GM21717 (cell line): ENCODE data around the gene ZG16.
"Not testable (repeated sequence)": the region's sequence is repeated elsewhere in the genome, so short reads cannot be mapped to it uniquely, and the experiment has no call there.

ENCODE experiments used
- ATAC-seq: cut with Tn5 transposase; IDR thresholded peaks from one replicate; pipeline ENCODE4 v1.9.1; 2021; ENCODE audit warnings: mild to moderate bottlenecking, moderate library complexity; ENCODE audit not compliant: unreplicated experiment

ZG16 gene, protein sequence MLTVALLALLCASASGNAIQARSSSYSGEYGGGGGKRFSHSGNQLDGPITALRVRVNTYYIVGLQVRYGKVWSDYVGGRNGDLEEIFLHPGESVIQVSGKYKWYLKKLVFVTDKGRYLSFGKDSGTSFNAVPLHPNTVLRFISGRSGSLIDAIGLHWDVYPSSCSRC

DNA sequence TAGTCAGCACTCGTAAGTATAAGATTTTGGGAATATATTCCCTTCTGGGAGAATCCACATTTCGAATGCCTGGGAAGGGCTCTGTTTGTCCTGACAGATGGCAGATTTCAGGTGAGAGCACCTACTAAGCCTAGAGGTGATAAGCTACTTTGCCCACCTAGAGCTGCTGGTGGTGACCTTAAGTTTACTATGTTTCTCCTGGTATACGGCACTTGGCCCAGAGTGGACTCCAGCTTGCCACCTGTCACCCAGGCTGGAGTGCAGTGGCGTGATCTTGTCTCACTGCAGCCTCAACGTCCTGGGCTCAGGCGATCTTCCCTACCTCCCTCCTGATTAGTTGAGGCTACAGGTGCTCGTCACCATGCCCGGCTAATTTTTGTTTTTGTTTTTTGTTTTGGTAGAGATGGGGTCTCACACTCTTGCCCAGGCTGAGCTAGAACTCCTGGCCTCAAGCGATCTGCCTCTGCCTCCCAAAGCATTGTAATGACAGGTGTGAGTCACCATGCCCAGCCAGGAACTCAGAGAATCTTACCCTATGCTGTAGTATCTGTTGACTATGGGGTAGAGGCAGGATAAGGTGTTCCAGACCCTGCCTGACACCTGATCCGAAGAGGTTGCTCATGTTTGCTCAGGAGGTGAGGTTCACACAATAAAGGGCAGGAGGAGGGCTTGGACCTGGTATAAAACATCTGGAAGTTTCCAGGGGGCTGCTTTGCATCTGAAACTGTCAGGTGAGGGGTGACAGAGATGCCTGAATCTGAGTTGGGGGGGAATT, at the start of gene ZG16:
Gene ZG16, plus strand, starts transcription at position 681 of the 775 bp plus-strand sequence. CDS start 1,011 bp downstream, outside the sequence.
- no peak for ATAC-seq

DNA sequence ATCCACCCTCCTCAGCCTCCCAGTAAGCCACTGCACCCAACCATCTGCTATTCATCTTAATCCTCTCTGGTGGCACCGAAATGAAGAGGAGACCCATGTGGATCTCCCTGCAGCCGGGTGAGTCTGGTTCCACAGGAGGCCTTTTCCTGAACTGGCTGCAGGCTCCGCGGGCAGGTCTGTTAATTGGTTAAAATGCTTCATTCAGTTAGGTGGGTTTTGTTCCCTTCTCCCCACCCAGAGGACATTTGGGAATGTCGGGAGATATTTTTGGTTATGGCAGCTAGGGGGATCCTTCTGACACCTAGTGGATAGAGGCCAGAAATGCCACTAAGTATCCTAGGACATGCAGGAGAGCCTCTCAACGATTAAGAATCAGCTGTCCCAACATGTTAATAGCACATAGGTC, 48.9 kb upstream of the ZG16 start:
- ATAC-seq, result no peak

DNA sequence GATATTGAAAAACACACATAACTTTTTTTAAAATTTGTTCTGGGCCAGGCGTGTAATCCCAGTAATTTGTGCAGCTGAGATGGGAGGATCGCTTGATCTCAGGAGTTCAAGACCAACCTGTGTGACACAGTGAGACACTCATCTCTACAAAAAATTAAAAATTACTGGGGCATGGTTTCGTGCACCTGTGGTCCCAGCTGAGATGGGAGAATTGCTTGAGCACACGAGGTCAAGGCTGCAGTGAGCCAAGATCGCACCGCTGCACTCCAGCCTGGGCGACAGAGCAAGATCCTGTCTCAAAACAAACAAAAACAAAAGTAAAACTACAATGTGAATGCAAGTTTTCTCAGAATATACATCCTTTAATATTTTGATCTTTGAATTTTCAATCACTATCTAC, 47.4 kb upstream of the ZG16 start:
- ATAC-seq, result no peak

DNA sequence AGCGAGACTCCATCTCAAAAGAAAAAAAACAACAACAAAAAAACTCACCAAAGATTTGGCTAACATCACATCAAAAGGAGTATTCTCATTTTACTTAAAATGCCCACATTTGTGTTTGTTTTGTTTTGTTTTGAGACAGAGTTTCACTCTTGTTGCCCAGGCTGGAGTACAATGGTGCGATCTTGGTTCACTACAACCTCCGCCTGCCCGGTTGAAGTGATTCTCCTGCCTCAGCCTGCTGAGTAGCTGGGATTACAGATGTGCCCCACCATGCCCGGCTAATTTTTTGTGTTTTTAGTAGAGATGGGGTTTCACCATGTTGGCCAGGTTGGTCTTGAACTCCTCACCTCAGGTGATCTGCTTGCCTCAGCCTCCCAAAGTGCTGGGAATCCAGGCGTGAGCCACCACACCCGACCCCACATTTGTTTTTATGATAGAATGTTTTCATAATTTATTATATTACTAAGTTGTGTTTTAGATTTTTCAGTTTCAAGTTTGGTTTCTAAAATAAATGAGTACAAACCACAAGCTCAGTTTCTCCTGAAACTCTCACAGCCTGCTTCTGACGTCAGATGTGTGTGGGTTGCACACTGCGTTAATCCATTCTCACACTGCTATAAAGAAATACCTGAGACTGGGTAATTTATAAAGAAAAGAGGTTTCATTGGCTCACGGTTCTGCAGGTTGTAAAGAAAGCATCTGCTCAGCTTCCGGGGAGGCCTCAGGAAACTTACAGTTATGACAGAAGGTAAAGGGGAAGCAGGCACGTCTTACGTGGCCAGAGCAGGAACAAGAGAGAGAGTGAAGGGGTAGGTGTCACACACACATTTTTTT, 46.1 kb upstream of the ZG16 start:
- ATAC-seq, result peak; percentile 59

DNA sequence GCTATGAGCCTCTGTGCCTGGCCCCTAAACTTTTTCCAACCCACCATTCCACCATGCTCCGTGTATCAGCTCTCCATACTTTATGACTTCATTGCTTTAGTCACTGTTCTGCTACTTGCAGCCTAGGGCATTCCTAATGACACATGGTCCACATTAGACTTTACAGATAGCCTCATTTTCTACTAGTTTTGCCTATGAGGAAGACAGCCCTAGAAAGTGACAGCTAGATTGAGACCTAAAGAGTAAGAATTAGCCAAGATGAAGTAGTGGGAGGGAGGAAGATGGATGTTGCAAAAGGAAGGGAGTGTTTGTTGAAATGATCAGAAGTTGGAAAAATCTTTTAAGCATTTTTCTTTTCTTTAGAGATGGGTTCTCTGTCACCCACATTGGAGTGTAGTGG, 43.3 kb upstream of the ZG16 start:
- ATAC-seq, result no peak

DNA sequence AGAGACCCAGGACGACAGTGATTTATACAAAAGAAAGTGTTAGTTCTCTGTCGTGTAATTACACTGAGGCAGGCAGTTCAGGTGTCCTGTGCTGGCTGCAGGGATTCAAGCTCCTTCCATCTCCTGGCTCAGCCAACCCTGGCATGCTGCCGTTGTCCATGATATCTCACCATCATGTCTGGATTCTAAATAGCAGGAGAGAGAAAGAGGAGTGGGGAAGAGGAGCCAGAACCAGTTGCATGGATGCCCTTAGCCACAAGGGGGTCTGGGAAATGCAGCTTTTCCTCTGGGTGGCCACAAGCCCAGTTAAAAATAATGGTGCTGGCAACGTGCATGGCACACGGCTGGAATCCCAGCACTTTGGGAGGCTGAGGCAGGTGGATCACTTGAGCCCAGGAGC, 41.9 kb upstream of the ZG16 start:
- no peak for ATAC-seq

DNA sequence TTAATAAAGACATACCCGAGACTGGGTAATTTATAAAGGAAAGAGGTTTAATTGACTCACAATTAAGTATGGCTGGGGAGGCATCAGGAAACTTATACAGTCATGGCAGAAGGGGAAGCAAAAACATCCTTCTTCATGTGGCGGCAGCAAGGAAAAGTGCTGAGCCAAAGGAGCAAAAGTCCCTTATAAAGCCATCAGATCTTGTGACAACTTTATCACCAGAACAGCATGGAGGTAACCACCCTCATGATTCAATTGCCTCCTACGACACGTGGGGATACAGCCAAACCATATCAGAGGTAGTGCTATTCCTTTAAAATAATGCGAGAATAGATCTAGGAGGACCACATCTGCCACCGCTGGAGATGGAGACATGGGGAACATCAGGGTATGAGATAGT, 41.3 kb upstream of the ZG16 start:
- no peak for ATAC-seq

DNA sequence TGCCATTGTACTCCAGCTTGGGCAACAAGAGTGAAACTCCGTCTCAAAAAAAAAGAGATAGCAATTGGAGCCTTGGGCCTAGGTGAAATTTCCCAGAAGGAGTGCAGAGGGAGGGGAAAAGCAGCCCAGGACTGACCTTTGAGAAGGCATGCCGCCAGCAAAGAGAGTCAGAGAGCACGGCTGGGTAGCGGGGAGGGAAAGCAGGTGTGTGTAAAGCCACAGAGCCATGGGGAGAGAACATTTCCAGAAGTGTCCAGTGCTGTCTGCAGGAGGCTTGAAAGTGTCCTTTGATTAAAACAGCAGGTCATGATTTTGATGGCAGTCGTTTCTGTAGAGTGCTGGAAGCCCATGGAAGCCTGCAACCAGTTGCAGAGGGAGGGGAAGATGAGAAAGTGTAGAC, 40.3 kb upstream of the ZG16 start:
- no peak for ATAC-seq

DNA sequence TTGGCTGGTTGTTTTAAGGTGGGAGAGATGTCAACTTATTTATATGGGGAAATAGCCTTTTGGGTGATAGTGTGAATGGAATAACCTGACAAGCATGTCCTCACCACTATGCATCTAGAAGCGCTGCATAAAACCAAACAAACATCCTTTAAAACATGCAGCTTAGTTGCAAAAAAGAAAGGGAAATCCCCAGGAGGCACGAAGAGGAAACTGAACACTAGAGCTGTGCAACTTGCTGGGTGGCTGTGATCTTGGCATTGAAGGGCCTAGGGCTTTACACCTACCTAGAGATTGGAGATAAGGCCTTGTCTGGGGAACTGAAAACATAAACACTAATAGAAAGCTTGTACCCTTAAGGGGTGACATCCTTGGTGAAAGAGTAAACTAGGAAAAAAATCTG, 39.5 kb upstream of the ZG16 start:
- ATAC-seq, result no peak

DNA sequence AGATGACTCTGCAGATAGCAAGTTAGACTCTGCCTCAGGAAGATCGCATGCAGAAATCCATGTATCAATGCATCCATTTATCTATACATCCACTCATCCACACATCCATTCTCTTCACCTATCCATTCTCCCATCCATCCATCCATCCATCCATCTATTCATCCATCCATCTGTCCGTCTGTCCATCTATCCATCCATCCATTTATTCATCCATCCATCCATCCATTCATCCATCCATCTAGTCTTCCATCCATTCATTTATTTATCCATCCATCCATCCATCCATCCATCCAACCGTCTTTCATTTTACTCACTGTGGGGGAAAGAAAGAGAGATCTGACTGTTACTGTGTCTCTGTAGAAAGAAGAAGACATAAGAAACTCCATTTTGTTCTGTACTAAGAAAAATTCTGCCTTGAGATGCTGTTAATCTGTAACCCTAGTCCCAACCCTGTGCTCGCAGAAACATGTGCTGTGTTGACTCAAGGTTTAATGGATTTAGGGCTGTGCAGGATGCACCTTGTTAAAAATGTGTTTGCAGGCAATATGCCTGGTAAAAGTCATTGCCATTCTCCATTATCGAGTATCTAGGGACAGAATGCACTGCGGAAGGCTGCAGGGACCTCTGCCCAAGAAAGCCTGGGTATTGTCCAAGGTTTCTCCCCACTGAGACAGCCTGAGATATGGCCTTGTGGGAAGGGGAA, 38.0 kb upstream of the ZG16 start:
- ATAC-seq, result not testable (repeated sequence)

DNA sequence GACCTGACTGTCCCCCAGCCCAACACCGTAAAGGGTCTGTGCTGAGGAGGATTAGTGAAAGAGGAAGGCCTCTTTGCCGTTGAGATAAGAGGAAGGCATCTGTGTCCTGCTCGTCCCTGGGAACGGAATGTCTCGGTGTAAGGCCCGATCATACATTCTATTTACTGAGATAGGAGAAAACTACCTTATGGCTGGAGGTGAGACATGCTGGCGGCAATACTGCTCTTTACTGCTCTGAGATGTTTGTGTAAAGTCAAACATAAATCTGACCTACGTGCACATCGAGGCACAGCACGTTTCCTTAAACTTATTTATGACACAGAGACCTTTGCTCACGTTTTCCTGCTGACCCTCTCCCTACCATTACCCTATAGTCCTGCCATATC, 37.4 kb upstream of the ZG16 start:
- not testable (repeated sequence) for ATAC-seq

DNA sequence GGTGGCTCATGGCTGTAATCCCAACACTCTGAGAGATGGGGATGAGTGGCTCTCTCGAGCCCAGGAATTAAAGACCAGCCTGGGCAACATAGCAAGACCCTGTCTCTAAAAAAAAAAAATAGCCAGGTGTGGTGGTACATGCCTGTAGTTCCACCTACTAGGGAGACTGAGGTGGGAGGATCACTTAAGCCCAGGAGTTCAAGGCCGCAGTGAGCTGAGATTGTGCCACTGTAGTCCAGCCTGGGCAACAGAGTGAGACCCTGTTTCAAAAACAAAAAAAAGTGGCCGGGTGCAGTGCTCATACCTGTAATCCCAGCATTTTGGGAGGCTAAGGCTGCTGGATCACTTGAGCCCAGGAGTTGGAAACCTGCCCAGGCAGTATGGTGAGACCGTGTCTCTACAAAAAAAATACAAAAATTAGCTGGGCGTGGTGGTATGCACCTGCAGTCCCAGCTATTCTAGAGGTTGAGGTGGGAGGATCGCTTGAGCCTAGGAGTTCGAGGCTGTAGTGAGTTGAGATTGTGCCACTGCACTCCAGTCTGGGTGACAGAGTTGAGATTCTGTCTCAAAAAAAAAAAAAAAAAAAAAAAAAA, 35.3 kb upstream of the ZG16 start:
- ATAC-seq, result no peak

DNA sequence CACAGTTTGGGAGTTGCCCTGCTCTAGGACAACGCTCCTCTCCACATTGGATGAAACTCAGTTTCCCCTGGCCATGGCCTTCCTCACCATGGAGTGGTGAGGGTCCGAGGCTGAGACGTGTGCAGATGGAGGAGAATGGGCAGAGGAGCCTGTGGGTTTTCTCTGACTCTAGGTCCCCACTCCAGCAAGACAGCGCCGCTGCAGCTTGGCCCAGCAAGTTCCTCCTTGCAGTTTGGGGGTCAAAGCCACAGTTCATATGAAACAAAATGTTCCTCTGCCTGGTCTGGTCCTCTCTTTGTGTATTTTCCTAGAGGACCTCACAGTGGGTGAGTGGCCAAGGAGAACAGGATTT, 34.6 kb upstream of the ZG16 start:
- no peak for ATAC-seq

DNA sequence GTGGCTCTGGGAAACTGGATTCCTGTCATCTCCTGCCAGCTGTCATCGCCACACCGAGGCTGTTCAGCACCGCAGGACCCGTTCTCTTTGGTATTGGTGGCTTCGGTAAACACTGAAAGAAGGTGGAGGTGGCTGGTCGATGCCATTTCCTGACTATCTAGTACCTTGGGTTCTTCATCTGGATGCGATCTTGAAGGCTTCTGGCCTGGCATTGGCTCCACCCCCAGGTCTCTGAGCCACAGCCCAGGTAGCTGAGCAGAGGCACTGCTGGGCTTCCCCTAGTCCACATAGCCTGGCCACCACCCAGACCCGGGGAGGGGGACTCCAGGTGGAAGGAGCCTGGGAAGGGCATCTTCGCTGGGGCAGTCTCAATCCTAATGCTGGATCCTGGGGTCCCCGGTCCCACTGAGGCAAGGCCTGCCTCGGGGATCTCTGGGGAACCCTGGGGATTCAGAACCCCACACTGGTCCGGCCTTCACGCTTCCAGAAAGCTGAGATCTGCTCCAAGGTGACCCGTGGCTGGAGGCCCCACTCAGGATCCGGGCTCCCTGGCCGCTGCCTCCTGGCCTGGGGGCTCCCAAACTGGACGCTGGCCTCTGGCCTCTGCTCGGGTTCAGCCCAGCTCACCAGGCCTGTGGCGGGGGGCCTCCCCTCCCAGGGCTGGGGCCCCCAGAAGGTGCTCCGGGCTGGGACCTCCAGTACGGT, 34.1 kb upstream of the ZG16 start:
- ATAC-seq, result no peak

DNA sequence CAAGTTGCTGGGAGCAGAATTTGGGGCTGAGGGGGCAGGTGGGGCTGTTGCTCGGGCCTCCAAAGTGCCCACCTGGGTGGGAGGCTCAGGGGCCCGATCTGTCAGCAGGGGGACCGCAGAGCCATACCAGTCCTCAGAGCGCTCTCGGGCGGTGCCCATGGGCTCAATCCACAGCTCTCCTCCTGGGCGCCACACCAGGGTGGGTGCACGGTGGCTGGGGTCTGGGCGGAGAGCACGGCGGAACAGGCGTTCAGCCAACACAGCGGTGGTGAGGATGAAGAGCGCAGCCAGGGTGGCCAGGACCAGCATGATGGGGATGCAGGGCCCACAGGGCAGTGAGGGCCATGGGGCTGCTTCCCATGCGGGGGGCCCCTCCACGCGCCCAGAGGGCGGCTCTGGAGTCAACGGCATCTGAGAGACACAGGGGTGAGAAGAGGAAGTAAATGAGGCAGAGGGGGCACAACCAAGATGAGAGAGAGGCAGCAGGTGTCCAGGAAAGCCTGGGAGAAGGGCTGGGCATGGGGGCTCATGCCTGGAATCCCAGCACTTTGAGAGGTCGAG, 33.4 kb upstream of the ZG16 start:
- ATAC-seq, result no peak

DNA sequence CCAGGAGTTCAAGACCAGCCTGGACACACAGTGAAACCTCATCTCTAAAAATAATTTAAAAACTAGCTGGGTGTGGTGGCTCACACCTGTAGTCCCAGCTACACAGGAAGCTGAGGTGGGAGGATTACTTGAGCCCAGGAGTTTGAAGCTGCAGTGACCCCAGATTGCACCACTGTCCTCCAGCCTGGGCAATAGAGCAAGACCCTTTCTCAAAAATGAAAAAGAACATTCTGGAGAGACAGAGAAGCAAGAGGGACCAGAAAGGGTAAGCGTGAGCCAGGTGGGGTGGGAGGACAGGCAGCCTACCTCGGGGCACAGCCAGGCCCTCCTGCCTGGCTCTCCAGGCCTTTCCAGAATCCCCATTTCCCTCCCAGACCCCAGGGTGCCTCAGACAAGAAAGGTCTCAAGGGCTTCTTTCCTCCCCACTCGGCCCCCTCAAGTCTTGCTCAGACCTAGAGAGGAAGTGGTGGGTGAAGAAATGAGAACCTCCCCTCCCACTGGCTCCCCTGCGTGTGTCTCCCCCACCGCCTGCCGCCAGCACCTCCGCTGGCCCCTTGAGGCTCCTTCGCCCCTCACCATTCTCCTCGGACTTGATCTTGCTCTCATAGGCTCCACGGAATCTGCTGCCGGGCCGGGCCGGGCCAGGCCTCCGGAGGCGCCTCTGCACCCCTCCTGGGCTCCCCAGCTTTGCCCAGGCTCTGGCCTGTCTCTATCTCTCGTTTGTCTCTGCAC, 32.8 kb upstream of the ZG16 start:
- peak; percentile 46 for ATAC-seq

DNA sequence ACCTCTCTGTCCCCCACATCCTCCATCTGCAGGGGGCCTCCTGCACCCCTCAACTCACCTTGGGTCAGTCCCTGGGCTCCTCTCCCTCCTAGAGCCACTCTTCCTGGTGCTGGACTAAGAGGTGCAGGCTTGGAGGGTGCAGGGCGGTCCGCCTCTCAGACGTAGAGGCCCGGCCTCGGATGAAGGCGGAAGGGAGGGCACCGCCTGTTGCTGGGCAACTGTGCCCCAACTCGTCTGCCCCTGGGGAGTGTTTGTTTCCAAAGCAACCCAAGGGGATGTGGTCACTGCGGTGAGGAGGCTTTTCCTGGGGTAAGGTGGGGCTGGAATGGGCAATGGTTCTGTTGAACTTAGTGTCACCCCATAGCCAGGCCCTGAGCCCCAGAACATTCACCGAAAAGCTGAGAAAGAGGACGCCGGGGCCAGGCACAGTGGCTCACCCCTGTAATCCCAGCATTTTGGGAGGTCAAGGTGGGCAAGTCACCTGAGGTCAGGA, 32.2 kb upstream of the ZG16 start, which contains the start of gene C16orf54:
Gene C16orf54, minus strand, starts transcription at position 138 of the 493 bp plus-strand sequence. CDS start 1,039 bp downstream, outside the sequence.
- peak; percentile 69 for ATAC-seq

DNA sequence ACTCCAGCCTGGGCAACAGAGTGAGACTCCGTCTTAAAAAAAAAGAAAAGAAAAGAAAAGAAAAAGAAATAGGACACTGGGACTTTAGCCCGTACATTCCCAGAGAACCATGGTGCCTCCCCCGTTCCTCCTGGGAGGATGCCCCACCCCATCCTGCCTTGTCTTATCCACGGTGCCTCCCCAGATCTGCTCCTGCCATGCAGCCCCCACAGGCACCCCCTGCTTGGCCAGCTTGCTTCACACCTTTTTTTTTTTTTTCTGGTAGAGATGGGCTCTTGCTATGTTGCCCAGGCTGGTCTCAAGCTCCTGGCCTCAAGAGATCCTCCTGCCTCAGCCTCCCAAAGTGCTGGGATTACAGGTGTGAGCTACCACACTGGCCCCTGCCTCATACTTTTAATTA, 31.5 kb upstream of the ZG16 start:
- not testable (repeated sequence) for ATAC-seq
